ENCODE results near the gene PPP6R2.

The PPP6R2 gene

DNA sequence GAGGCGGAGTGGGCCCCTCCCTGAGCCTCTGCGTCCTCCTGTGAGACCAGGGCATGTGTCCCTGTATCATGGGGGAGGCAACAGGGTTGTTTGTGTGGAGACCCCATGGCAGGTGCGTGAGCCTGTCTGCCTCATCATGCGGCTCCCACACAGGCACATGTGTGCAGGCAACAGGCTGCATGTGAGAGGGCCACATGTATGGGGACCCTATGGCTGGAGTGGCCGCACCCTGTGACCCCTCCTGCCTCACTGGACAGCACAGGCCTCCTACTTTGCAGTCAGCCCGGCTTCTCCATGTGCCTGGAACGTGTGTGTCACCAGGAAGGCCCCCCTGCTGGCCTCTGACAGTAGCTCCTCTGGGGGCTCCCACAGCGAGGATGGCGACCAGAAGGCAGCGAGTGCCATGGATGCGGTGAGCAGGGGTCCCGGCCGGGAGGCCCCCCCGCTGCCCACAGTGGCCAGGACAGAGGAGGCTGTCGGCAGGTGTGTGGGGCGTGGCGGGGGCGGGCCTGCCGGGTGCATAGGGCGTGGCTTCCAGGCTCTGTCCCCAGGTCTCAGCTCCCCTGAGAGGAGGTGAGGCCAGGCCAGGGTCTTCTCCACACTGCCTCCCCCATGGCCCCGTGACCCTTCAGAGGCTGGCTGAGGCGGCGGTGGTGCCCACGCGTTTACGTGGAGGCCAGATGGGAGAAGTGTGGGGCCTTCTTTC is 97.6 kb downstream of the PPP6R2 start:
- no peak for TF ChIP-seq CTCF (IDR thresholded peaks at IDR 0.05)

GRCh38 chr22:50441428-50441993 is 98.4 kb downstream of the PPP6R2 start:
- TF ChIP-seq CTCF (IDR thresholded peaks at IDR 0.05): no peak

DNA sequence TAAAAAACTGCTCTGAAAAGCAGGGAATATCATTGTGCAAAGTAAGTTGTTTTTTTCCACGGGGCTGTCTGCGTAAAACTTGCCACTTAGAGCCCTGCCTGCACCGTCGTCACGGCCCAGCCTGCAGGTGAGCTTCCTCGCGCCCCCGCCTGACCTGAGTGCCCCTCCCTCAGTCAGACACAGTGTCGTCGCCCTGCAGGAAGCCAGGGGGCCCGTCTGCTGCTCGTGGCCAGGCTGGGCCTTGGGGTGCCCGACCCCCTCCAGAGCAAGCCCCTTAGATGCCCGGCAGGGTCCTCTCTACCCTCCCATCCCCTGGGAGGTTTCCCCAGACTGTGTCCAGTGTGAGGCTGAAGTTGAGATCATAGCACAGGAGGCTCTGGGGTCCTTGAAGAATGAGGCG is 100.1 kb downstream of the PPP6R2 start:
- TF ChIP-seq CTCF (IDR thresholded peaks at IDR 0.05): no peak

- no peak for TF ChIP-seq CTCF (IDR thresholded peaks at IDR 0.05)
Measured at GRCh38 chr22:50443801-50444625, 100.9 kb downstream of the PPP6R2 start.

DNA sequence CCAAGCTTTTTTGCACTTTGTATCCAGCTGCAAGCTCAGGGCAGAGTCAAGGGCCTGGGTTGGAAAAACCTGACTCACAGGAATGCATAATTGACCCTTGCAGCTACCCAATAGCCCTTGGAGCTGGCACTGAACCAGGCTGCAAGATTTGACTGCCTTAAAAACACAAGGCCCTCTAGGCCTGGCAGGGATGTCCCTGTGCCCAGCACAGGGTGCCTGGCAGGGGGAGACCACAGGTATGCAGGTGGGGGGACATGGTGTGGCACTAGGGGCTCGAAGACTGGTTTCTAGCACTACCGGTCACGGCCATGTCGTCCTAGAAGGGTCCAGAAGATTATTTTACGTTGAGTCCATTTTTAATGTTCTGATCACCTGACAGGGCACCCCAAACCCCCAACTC is 101.5 kb downstream of the PPP6R2 start:
- no peak for TF ChIP-seq CTCF (IDR thresholded peaks at IDR 0.05)

DNA sequence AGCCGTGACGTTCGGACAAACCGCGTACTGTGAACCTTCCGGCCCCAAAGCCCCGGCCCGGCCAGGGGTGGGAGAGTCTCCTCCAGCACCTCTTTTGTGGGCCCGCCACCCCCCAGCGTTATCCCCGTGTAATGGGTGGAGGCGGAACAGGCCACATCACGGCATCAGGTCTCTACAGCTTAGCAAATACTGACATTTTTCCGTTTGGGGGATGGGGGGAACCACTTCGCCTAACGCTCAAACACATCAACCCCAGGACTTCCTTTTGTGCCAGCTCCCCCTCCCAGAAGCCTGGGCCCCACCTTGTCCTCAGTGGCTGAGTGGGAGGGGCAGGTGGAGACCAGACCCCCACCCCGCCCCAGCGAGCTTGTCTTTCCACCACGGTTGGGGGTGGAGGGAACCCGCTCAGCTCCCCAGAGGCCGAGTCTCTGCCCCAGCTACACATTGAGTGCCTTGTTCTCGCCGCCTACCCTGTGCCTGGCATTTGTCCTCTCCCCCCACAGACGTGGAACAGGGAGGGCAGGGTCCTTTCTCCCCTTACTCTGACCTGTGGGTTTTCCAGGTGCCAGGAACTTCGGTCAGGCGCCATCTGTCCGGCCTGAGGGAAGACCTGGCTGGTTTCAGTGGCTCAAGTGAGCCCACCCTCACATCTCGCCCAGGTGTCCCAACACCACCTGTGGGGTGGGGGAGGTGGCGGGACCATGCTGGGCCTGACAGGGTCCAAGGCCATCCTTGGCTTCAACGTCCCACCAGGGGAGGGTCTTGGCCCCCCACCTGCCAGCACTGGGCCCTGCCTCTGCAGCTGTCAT is 102.1 kb downstream of the PPP6R2 start:
- no peak for TF ChIP-seq CTCF (IDR thresholded peaks at IDR 0.05)
